ENCODE results near the gene NCAM1.
"Not testable (repeated sequence)": the region's sequence is repeated elsewhere in the genome, so short reads cannot be mapped to it uniquely, and the experiment has no call there.

GRCh38 chr11:112924836-112925235 is 36.4 kb upstream of the NCAM1 start:
- not testable (repeated sequence) for TF ChIP-seq CTCF (conservative IDR thresholded peaks at IDR 0.05); ZFX (IDR thresholded peaks at IDR 0.05)
